K562 (cell line): Measurements from ENCODE around the gene PLXNA2. TPM values are rescaled to one million over a fixed set of nuclear protein-coding genes. Genes with fewer than 3 reads are reported as not detected.
A peak's percentile ranks its signal among the peaks of the same experiment; 100 is the strongest.

Experiments
- AFF1 ChIP-seq, 2 experiments: fragments of 450-650 bp; IDR thresholded peaks; 2 replicates each; pipeline ENCODE4 v1.6.1; 2018; ENCODE audit warnings: mild to moderate bottlenecking in 2 of 2, low read depth in 1 of 2; ENCODE audit not compliant: partially characterized antibody in 2 of 2
- ARHGAP35 ChIP-seq: fragments of 450-650 bp; IDR thresholded peaks from 2 replicates; pipeline ENCODE4 v1.6.1; 2018; ENCODE audit not compliant: partially characterized antibody
- BACH1 ChIP-seq: fragments of 200-800 bp; sonication (Bioruptor generic); IDR thresholded peaks from 2 replicates; pipeline ENCODE4 v1.6.1; 2016; ENCODE audit warnings: missing genetic modification characterization, missing compliant biosample characterization
- BRCA1 ChIP-seq, 2 experiments: fragments of 450-650 bp in 1 of 2; sonication (generic) in 1 of 2; formaldehyde crosslinking in 1 of 2; IDR thresholded peaks; 2 replicates each; pipeline versions ENCODE4 v1.5.0 to v1.6.1; 2017 to 2020; ENCODE audit warnings: mild to moderate bottlenecking in 1 of 2, missing genetic modification reagents in 1 of 2
- CHD4 ChIP-seq: fragments of 200-600 bp; sonication (generic); IDR thresholded peaks from 3 replicates; pipeline ENCODE4 v1.6.1; 2012; ENCODE audit warnings: low read depth, mild to moderate bottlenecking, mixed read lengths, low read length, inconsistent platforms; ENCODE audit not compliant: insufficient read depth, insufficient replicate concordance, poor library complexity, severe bottlenecking
- ETS2 ChIP-seq: IDR thresholded peaks from 2 replicates; pipeline ENCODE4 v1.6.1; 2016; ENCODE audit warnings: borderline replicate concordance, missing genetic modification characterization, mild to moderate bottlenecking, moderate library complexity, missing compliant biosample characterization; ENCODE audit not compliant: poor library complexity, severe bottlenecking
- FOS ChIP-seq: IDR thresholded peaks from 3 replicates; pipeline ENCODE4 v1.6.1; 2011; ENCODE audit not compliant: insufficient read length; ENCODE audit errors: extremely low read depth
- GABPA ChIP-seq: fragments of 200-800 bp; sonication (Bioruptor generic); conservative IDR thresholded peaks from 2 replicates; pipeline ENCODE4 v1.6.1; 2016; ENCODE audit warnings: low read depth, missing genetic modification characterization, missing compliant biosample characterization
- HDAC1 ChIP-seq, 2 experiments: fragments of 450-650 bp; IDR thresholded peaks; 2 replicates each; pipeline ENCODE4 v1.6.1; 2016 to 2017; ENCODE audit warnings: inconsistent platforms in 1 of 2, mild to moderate bottlenecking in 1 of 2, moderate library complexity in 1 of 2
- HEY1 ChIP-seq: fragments of 250-450 bp; sonication (Bioruptor Pico); IDR thresholded peaks from 2 replicates; pipeline ENCODE4 v1.5.0; 2020; ENCODE audit warnings: mild to moderate bottlenecking, moderate library complexity, borderline replicate concordance
- LEF1 ChIP-seq: fragments of 450-650 bp; IDR thresholded peaks from 2 replicates; pipeline ENCODE4 v1.6.1; 2016; ENCODE audit warnings: mild to moderate bottlenecking
- MLLT1 ChIP-seq, 2 experiments: fragments of 450-650 bp; IDR thresholded peaks; 2 replicates each; pipeline ENCODE4 v1.6.1; 2016
- NONO ChIP-seq, 2 experiments: fragments of 200-400 bp in 1 of 2; fragments of 450-650 bp in 1 of 2; formaldehyde crosslinking in 1 of 2; IDR thresholded peaks; 2 replicates each; pipeline ENCODE4 v1.6.1; 2017; ENCODE audit warnings: low read depth in 2 of 2, mild to moderate bottlenecking in 2 of 2, moderate library complexity in 2 of 2, low read length in 1 of 2
- PTRF ChIP-seq: fragments of 450-650 bp; IDR thresholded peaks from 2 replicates; pipeline ENCODE4 v1.6.1; 2016; ENCODE audit warnings: mild to moderate bottlenecking, missing genetic modification characterization, missing compliant biosample characterization
- RBBP5 ChIP-seq: fragments of 200-600 bp; sonication (generic); IDR thresholded peaks from 2 replicates; pipeline ENCODE4 v1.6.1; 2012; ENCODE audit warnings: borderline replicate concordance, mild to moderate bottlenecking, low read length, control low read depth, inconsistent platforms; ENCODE audit not compliant: insufficient read depth, poor library complexity, severe bottlenecking
- SMARCA4 ChIP-seq: fragments of 450-650 bp; IDR thresholded peaks from 2 replicates; pipeline ENCODE4 v1.6.1; 2016
- UBTF ChIP-seq, 2 experiments: IDR thresholded peaks; 2 replicates each; pipeline ENCODE4 v1.6.1; 2012; ENCODE audit warnings: improper control_type of control experiment in 2 of 2, low read depth in 2 of 2, low read length in 2 of 2, borderline replicate concordance in 1 of 2
- ZEB2 ChIP-seq: fragments of 450-650 bp; IDR thresholded peaks from 2 replicates; pipeline ENCODE4 v1.6.1; 2016
- ZNF431 ChIP-seq: sonication (generic); formaldehyde crosslinking; IDR thresholded peaks from 2 replicates; pipeline ENCODE4 v1.8.0; 2022; ENCODE audit warnings: mild to moderate bottlenecking, missing genetic modification reagents
- polyA plus RNA-seq, 8 experiments: library from polyadenylated mRNA; depleted of rRNA in 4 of 8; stranded (reverse) in 5 of 8; unstranded in 3 of 8; fragments of >200 nt; fragmentation: Nextera tagmentation in 2 of 8; fragmentation: Illumina TruSeq in 1 of 8; extraction: Ambion mirVana in 2 of 8; extraction: Trizol in 1 of 8; gene quantifications; 2 replicates each; pipeline versions ENCODE4 v1.2.1 to v1.2.3, GENCODE V29; 2011 to 2014; ENCODE audit warnings: inconsistent platforms in 1 of 8, missing spikeins in 1 of 8
- total RNA-seq, 7 experiments: library from RNA; depleted of rRNA in 6 of 7; stranded (reverse); fragments of >200 nt in 6 of 7; fragmentation: Illumina TruSeq in 2 of 7; extraction: Trizol in 2 of 7; gene quantifications; 2 replicates each; pipeline versions ENCODE4 v1.2.1 to v1.2.3, GENCODE V29; 2011 to 2021; ENCODE audit warnings: low replicate concordance in 1 of 7

PLXNA2 gene
- total and polyA plus RNA-seq, 9 of the 15 experiments (the other 6 are each of a cell fraction or from before 2014, with no cell fraction given): 0.01 to 1.3 (median 0.32) TPM

- TF ChIP-seq HDAC1 (IDR thresholded peaks at IDR 0.05) (peak in 1 of 2 experiments; percentile 69; a peak in 2 of 4 replicates), NONO (IDR thresholded peaks at IDR 0.05; ENCODE audit: low read depth in 2 of 2, low read length in 1 of 2) (peak in 1 of 2 experiments; percentile 72; a peak in 1 of 4 replicates), RBBP5 (peak; percentile 91), UBTF (IDR thresholded peaks at IDR 0.05; ENCODE audit: borderline replicate concordance in 1 of 2, low read depth in 2 of 2, low read length in 2 of 2) (peak; percentile 67 to 83; a peak in 3 of 4 replicates), PTRF (tag) (no peak), MLLT1 (IDR thresholded peaks at IDR 0.05) (peak in 1 of 2 experiments; percentile 92; a peak in 3 of 4 replicates), ARHGAP35 (no peak), ETS2 (tag) (no peak), BRCA1 (IDR thresholded peaks at IDR 0.05) (no peak), BRCA1 (CRISPR knock-in tag; IDR thresholded peaks at IDR 0.05) (no peak), BACH1 (tag) (peak; percentile 81; the same call in 1 of the 2 replicates), HEY1 (CRISPR knock-in tag) (0 out of 2 replicates have a peak, but pooled peaks have one; percentile 61), ZNF431 (no peak), LEF1 (peak; percentile 98), ZEB2 (peak; percentile 90), SMARCA4 (peak; percentile 96), CHD4 (no peak), GABPA (tag) (peak; percentile 79), FOS (peak; percentile 15), AFF1 (IDR thresholded peaks at IDR 0.05; ENCODE audit: low read depth in 1 of 2, partially characterized antibody in 2 of 2) (peak; percentile 32 to 37)
Measured at GRCh38 chr1:208219659-208220282, 24.4 kb downstream of the PLXNA2 start (continued).
